Activated CD4-positive, alpha-beta T cell treated with anti-CD3 and anti-CD28 coated beads for 36 hours (primary cell): Measurements from ENCODE around the gene LCP2. TPM values are rescaled to one million over a fixed set of nuclear protein-coding genes. Genes with fewer than 3 reads are reported as not detected.

Source experiments
- ATAC-seq: fragments of 200-7000 bp; cut with Tn5 transposase; one replicate; pipeline ENCODE4 v1.10.0; 2021; ENCODE audit warnings: mild to moderate bottlenecking, moderate library complexity
- CTCF ChIA-PET: fragments of 350-600 bp; sonication (Branson Sonifier 250); formaldehyde crosslinking; loops from one replicate; lab custom pipeline; 2021; ENCODE audit warnings: antibody characterized with exemption; lab: Charles Lee
- POLR2A ChIA-PET: fragments of 350-600 bp; sonication (Branson Sonifier 250); formaldehyde crosslinking; loops from one replicate; lab custom pipeline; 2021; ENCODE audit warnings: antibody characterized with exemption, inconsistent platforms; lab: Charles Lee
- DNase-seq: peaks from one replicate; pipeline ENCODE4 v3.0.0-alpha.2; 2020
- H3K27ac Mint-ChIP-seq: one replicate; pipeline ENCODE4 v1.8.0; 2021; ENCODE audit warnings: mixed read lengths
- H3K27me3 Mint-ChIP-seq: one replicate; pipeline ENCODE4 v1.8.0; 2021; ENCODE audit warnings: mixed read lengths
- H3K36me3 Mint-ChIP-seq: one replicate; pipeline ENCODE4 v1.8.0; 2021; ENCODE audit warnings: low read depth, mixed read lengths
- H3K4me1 Mint-ChIP-seq: one replicate; pipeline ENCODE4 v1.8.0; 2021; ENCODE audit warnings: mixed read lengths
- H3K4me3 Mint-ChIP-seq: one replicate; pipeline ENCODE4 v1.8.0; 2021; ENCODE audit warnings: mild to moderate bottlenecking, moderate library complexity, mixed read lengths
- H3K9me3 Mint-ChIP-seq: one replicate; pipeline ENCODE4 v1.8.0; 2021; ENCODE audit warnings: low read depth, mixed read lengths
- intact Hi-C, 2 experiments: fragments of 100-400 bp; cut with DNase I in 1 of 2; cut with micrococcal nuclease in 1 of 2; formaldehyde crosslinking; loops; one replicate each; pipeline versions ENCODE4 v1.14.2 to v1.15.1; 2022 to 2024; cut with DNase I, micrococcal nuclease
- total RNA-seq, 2 experiments: library from RNA; stranded (reverse); gene quantifications; one replicate each; pipeline ENCODE4 v1.2.3, GENCODE V29; 2021

LCP2 gene
- total RNA-seq, 2 experiments from 2014 or later: 173 to 232 TPM

DNA sequence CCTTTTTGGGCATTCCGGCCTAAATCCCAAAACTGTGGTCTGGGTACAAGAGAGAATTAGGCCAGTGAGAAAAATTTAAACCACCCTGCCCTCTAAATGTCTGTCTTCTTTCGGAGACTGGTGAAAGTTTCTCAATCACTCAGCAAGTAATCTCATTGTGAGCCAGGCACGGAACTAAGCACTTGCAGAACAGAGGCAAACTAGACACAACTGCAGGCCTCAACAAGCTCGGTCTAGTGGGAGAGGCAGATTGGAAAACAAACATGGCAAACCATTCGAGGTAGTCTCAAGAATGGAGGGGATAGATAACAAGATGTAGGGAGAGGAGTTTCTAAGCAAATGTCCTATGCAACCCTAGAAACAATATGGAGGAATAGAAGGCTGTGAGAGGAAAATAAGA, 73.7 kb downstream of the LCP2 start:
- intact Hi-C loops: loop anchor here (2.0 to 10.0 kb wide), 3 partner anchors 51 to 411 kb away; no protein-coding TSS in a partner anchor
- H3K9me3 Mint-ChIP-seq: no peaks in the 10 kb centered on the region

DNA sequence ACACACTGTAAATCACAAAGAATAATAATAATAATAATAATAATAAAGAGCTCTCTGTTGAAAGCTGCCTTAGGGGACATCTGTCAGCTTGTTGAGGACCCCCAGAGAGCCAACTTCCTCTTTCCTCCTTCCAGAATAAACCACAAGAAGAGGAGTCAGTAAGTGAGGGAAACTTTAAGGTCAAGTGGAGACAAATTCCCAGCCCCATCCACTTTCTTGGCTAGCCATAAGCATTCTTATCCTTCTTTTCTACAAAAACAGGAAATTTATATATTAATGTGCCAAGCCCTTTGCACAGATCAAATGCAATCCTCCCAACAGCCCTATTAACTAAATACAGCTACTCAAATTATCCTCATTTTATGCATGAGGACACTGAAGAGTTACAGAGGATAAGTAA, 74.2 kb downstream of the LCP2 start:
- no peak overlapping the region for H3K4me3 Mint-ChIP-seq
- ChIA-PET POLR2A (no interaction called here), CTCF (interaction anchor here (0.5 to 6.5 kb wide), 10 partner anchors 9 to 198 kb away, joined by 3 to 99 read pairs (median 3); partner anchors contain the start of gene C5orf58)
- peaks cover 3% of the 10 kb centered on the region for H3K4me1 Mint-ChIP-seq
- intact Hi-C loops: loop anchor here in 1 of 2 experiments (10.0 kb wide), 2 partner anchors 51 to 411 kb away; no protein-coding TSS in a partner anchor
- no peak for DNase-seq
- no peaks in the 10 kb centered on the region for H3K27me3 Mint-ChIP-seq
- H3K36me3 Mint-ChIP-seq: no peaks in the 10 kb centered on the region
- H3K9me3 Mint-ChIP-seq: no peaks in the 10 kb centered on the region
- no peak for ATAC-seq
- no peak overlapping the region for H3K27ac Mint-ChIP-seq

More for the DNA sequence above, 73.7 kb downstream of the LCP2 start:
- Mint-ChIP-seq H3K36me3 (no peaks in the 10 kb centered on the region), H3K27ac (no peak overlapping the region), H3K27me3 (no peaks in the 10 kb centered on the region), H3K4me3 (no peak overlapping the region), H3K4me1 (peaks cover 3% of the 10 kb centered on the region)
- ATAC-seq (no peak), DNase-seq (no peak)
- ChIA-PET POLR2A (no interaction called here), CTCF (interaction anchor here (0.7 to 6.5 kb wide), 9 partner anchors 8 to 410 kb away, joined by 3 to 99 read pairs (median 3); partner anchors contain the start of gene C5orf58)

DNA sequence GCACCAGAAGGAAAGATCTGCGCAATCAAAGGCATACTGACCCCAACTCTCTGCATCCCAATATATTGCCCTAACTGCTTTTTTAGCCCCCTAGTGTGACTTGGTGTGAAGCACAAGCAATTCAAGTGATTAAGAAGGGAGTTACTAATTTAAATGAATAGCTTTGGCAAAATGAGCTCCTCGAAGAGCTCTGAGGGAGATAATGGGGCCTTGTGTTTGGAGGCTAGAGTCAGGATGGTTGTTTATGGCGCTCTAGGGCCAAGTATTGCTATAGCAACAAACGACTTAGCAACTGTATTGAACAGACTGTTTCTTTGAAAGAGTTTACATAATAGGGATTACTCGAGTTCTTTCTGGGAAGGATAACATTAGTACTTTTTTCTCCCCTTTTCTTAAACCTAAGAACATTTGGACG, 76.2 kb downstream of the LCP2 start:
- POLR2A ChIA-PET: no interaction called here
- CTCF ChIA-PET: interaction anchor here (0.7 to 1.7 kb wide), 3 partner anchors 13 to 140 kb away, joined by 3 to 8 read pairs (median 3); no protein-coding TSS in a partner anchor
- Mint-ChIP-seq H3K36me3 (no peaks in the 10 kb centered on the region), H3K27ac (no peak overlapping the region), H3K4me3 (no peak overlapping the region), H3K9me3 (no peaks in the 10 kb centered on the region), H3K27me3 (no peaks in the 10 kb centered on the region), H3K4me1 (peaks cover 3% of the 10 kb centered on the region)
- intact Hi-C loops: loop anchor here in 1 of 2 experiments (10.0 kb wide), 2 partner anchors 53 to 413 kb away; no protein-coding TSS in a partner anchor
- ATAC-seq: no peak
- DNase-seq: no peak

DNA sequence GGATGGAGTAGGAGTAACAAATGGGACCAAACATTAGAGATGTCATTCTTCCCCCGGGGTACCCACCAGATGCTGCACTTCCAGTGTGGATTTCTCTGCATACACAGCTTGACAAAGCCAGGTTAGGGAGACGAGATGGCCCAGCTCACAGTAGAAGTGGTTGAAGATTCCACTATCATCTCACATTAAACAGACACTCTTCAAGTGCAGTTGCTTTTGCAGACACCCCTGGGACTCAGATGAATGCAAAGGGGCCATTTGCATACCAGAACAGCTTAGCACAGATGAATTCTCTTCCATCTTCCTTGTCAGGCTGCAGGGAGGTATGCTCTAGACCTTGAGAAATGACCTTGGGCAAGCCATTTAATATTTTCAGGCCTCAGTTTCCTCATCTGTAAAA, 77.4 kb downstream of the LCP2 start:
- no peaks in the 10 kb centered on the region for H3K27me3 Mint-ChIP-seq
- intact Hi-C loops: loop anchor here in 1 of 2 experiments (10.0 kb wide), 2 partner anchors 55 to 415 kb away; no protein-coding TSS in a partner anchor
- H3K9me3 Mint-ChIP-seq: no peaks in the 10 kb centered on the region
- no peaks in the 10 kb centered on the region for H3K36me3 Mint-ChIP-seq
- DNase-seq (no peak), ATAC-seq (no peak)
- CTCF ChIA-PET: interaction anchor here (1.2 to 1.7 kb wide), 4 partner anchors 12 to 141 kb away, joined by 3 to 8 read pairs (median 4); partner anchors contain the start of gene C5orf58
- H3K4me3 Mint-ChIP-seq: no peak overlapping the region
- H3K27ac Mint-ChIP-seq: no peak overlapping the region
- POLR2A ChIA-PET: no interaction called here
- no peaks in the 10 kb centered on the region for H3K4me1 Mint-ChIP-seq

DNA sequence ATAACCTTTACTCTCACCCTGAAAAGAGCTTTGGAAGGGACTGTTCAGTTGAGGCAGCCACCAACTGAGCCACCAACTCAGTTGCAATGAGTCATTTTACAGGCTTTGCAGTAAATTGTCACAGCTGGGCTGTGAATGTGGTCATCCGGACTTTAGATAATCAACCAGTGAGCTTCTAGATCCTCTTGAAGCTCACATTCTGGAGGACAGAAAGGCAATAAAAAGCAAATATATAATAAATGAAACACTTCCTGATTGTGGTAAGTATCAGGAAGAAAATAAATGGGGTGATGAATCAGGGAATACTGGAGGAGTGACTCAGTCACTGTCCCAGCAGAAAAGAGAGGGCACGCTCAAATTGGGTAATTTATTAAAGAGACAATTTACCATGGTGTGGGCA, 78.0 kb downstream of the LCP2 start:
- H3K27ac Mint-ChIP-seq: no peak overlapping the region
- intact Hi-C loops: loop anchor here in 1 of 2 experiments (10.0 kb wide), 2 partner anchors 55 to 415 kb away; no protein-coding TSS in a partner anchor
- H3K9me3 Mint-ChIP-seq: no peaks in the 10 kb centered on the region
- no peaks in the 10 kb centered on the region for H3K27me3 Mint-ChIP-seq
- H3K4me1 Mint-ChIP-seq: no peaks in the 10 kb centered on the region
- DNase-seq (no peak), ATAC-seq (peak; percentile 51)
- H3K4me3 Mint-ChIP-seq: no peak overlapping the region
- POLR2A ChIA-PET: no interaction called here
- CTCF ChIA-PET: interaction anchor here (0.6 to 1.6 kb wide), 7 partner anchors 9 to 239 kb away, joined by 3 to 7 read pairs (median 3); partner anchors contain the start of gene C5orf58
- H3K36me3 Mint-ChIP-seq: no peaks in the 10 kb centered on the region

DNA sequence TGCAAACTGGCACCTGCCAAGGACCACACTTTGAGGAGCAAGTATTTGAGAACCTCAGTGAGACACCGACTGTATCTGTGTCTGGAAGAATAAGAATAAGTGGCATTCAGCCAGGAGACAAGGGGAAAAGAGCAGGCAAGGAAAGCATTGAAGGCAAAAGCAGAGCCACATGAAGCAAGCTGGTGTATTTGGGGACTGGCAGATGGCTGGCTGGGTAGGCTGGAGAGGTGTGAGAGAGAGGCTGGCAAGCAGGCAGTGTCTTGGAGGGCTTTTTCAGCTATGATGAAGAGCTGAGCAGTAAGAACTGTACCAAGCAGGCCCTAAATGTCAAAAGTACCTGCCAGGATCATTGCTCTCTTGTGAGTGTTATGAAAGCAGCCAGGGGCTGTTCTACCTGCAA, 78.9 kb downstream of the LCP2 start:
- Mint-ChIP-seq H3K27me3 (peaks cover 2% of the 10 kb centered on the region), H3K4me3 (no peak overlapping the region), H3K36me3 (no peaks in the 10 kb centered on the region), H3K4me1 (no peaks in the 10 kb centered on the region), H3K27ac (no peak overlapping the region), H3K9me3 (no peaks in the 10 kb centered on the region)
- CTCF ChIA-PET: interaction anchor here (1.1 to 1.4 kb wide), 6 partner anchors 8 to 121 kb away, joined by 3 to 7 read pairs (median 4); no protein-coding TSS in a partner anchor
- no peak for DNase-seq
- ATAC-seq: peak; percentile 19
- intact Hi-C loops: no loop called here
- POLR2A ChIA-PET: no interaction called here

DNA sequence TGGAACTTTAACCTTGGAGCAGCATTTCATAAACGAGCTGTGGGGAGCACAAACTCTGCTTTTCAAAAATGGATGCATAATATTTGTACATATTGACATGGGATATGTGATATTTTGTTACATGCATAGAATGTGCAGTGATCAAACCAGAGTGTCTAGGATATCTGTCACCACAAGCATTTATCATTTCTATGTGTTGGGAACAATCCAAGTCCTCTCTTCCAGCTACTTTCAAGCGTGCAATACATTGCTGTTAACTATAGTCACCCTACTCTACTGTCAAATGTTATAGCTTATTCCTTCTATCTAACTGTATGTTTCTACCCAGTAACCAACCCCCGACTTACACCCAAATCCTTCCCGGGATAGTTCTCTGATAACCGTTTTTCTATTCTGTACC, 79.7 kb downstream of the LCP2 start:
- intact Hi-C loops: loop anchor here in 1 of 2 experiments (2.0 kb wide), 1 partner anchor 117 kb away; no protein-coding TSS in a partner anchor
- DNase-seq (no peak), ATAC-seq (no peak)
- Mint-ChIP-seq H3K4me3 (no peak overlapping the region), H3K36me3 (no peaks in the 10 kb centered on the region), H3K27ac (no peak overlapping the region), H3K4me1 (no peaks in the 10 kb centered on the region), H3K9me3 (no peaks in the 10 kb centered on the region), H3K27me3 (peaks cover 2% of the 10 kb centered on the region)
- ChIA-PET POLR2A (no interaction called here), CTCF (interaction anchor here (0.7 to 2.4 kb wide), 7 partner anchors 34 to 1706 kb away, joined by 3 to 6 read pairs (median 4); no protein-coding TSS in a partner anchor)

DNA sequence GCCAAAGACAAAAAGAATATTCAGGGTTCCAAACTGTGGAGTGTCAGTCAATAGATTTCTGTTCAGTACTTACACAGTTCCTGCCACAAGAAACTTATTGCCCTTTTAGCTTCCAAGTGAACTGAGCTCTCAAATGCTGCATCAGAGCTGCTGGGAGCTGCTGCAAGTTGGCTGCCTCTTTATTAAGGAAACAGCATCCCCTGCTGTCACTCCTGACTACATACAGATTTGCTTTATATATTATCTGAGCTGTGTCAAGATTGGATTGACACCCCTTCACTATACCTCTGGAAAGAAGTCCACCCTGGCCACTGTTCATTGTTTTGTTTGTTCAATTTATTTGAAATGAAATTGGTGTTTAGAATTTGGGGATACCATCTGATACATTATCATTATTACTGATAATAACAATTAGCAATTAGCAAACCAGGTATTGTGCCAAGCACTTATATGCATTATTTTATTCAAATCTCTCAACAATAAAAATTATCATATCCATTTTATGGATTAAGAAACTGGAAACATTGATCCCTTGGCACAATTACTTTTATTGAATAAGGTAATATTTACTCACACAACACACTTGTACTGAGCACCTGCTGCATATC, 81.2 kb downstream of the LCP2 start:
- POLR2A ChIA-PET: no interaction called here
- H3K4me3 Mint-ChIP-seq: no peak overlapping the region
- intact Hi-C loops: loop anchor here (1.0 to 2.0 kb wide), 2 partner anchors 116 kb away; no protein-coding TSS in a partner anchor
- no peak overlapping the region for H3K27ac Mint-ChIP-seq
- CTCF ChIA-PET: interaction anchor here (0.6 to 2.4 kb wide), 5 partner anchors 66 to 231 kb away, joined by 3 to 14 read pairs (median 3); no protein-coding TSS in a partner anchor
- no peaks in the 10 kb centered on the region for H3K4me1 Mint-ChIP-seq
- H3K36me3 Mint-ChIP-seq: no peaks in the 10 kb centered on the region
- no peaks in the 10 kb centered on the region for H3K9me3 Mint-ChIP-seq
- DNase-seq: no peak
- peaks cover 2% of the 10 kb centered on the region for H3K27me3 Mint-ChIP-seq
- ATAC-seq: no peak

DNA sequence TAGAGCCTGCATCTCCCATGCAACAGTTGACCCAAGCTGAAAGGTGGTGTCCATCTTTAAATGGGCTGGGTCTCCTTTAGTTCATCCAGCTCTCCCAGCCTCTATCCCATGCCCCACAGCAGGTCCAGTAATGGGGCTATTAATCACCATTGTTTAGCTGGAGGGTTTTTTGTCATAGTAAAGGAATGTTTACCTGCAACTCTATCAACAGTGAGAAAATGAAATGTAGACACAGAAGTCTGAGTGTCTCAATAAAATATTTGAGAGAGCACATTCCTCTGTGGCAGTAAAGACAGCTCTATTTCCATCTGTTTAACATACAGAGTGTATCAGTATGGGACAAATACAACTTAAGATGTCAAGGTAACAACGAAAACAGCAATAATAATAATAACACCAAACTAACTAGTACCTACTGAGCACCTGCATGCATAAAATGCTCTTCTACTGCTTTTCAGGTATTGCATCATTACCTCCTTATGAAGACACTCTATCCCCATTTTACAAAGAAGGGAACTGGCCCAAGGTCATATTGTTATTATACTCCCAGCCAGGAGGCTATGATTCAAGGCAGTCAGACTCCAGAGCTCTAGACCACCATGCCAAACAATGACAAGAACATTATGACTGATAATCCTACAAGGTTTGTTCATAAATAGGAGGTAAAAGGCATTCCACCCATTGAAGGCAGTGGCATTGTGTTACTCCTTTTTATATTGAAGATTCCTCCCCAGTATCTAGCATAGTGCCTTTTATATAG, 85.8 kb downstream of the LCP2 start:
- ATAC-seq (no peak), DNase-seq (no peak)
- Mint-ChIP-seq H3K27me3 (peaks cover 14% of the 10 kb centered on the region), H3K4me3 (no peak overlapping the region), H3K27ac (no peak overlapping the region), H3K9me3 (no peaks in the 10 kb centered on the region), H3K36me3 (no peaks in the 10 kb centered on the region), H3K4me1 (no peaks in the 10 kb centered on the region)
- CTCF ChIA-PET: interaction anchor here (0.6 to 2.4 kb wide), 7 partner anchors 8 to 209 kb away, joined by 3 to 9 read pairs (median 3); no protein-coding TSS in a partner anchor
- intact Hi-C loops: no loop called here
- POLR2A ChIA-PET: no interaction called here

DNA sequence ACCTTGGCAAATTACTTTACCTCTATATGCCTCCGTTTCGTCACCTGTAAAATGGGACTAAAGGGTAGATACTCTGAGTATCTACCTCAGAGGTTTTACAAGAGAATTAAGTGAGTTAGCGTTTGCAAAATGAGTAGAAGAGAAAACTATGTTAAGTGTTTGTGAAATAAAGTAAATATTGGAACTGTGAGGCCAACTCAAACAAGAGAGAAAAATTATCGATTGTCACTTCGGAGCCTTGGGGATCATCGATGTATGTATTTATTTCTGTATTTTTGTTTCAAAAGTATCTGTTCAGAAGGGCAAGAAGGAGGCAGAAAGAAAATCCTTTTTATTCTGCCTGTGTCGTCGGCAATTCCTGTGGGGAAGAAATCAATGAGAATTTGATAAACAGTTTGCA, 90.6 kb downstream of the LCP2 start:
- no peak overlapping the region for H3K27ac Mint-ChIP-seq
- H3K4me3 Mint-ChIP-seq: no peak overlapping the region
- POLR2A ChIA-PET: no interaction called here
- DNase-seq: no peak
- intact Hi-C loops: no loop called here
- CTCF ChIA-PET: no interaction called here
- ATAC-seq: no peak
- no peaks in the 10 kb centered on the region for H3K4me1 Mint-ChIP-seq
- no peaks in the 10 kb centered on the region for H3K9me3 Mint-ChIP-seq
- H3K27me3 Mint-ChIP-seq: peaks cover 19% of the 10 kb centered on the region
- H3K36me3 Mint-ChIP-seq: no peaks in the 10 kb centered on the region

DNA sequence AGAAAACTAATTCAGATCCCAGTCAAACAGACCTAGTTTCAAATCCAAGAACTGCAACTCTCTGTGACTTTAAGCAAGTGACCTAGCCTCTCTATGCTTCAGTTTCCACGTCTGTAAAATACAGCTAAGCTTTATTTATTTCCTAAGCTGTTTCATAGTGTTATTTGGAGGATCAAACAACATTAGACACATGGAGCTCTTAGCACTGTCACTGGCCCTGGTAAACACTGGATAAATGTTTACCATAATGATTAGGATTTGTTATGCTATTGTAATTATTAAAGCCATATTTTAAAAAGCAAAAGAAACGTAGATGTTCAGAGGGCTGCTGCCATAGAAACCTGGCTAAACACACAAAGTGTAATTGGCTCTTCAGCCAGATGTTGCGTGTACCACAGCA, 91.4 kb downstream of the LCP2 start:
- intact Hi-C loops: no loop called here
- Mint-ChIP-seq H3K9me3 (no peaks in the 10 kb centered on the region), H3K4me1 (no peaks in the 10 kb centered on the region), H3K4me3 (no peak overlapping the region), H3K27me3 (peaks cover 19% of the 10 kb centered on the region), H3K27ac (no peak overlapping the region), H3K36me3 (no peaks in the 10 kb centered on the region)
- DNase-seq (no peak), ATAC-seq (no peak)
- CTCF ChIA-PET: interaction anchor here (0.6 to 1.4 kb wide), 3 partner anchors 10 to 106 kb away, joined by 3 to 5 read pairs (median 3); no protein-coding TSS in a partner anchor
- POLR2A ChIA-PET: no interaction called here
